ENCODE measurements around the gene COL7A1.
"Not testable (repeated sequence)": the region's sequence is repeated elsewhere in the genome, so short reads cannot be mapped to it uniquely, and the experiment has no call there.

Gene COL7A1

DNA sequence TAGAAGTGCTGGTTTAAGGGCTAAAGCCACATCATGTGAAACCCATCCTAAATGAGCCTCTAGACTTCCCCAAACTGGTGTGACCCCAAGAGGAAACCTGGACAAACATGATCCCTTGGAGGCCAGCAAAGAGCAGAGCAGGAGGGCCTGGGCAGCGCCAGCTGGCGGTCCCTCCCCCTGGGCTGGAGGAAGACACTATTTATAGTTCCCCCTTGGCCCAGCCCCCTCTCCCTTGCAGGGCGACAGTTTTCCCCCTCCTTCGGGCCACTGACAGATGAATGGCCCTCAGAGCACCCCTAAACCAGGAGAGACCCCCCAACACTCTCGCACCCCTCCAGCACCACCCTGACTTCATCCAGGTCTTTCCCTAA is 34.5 kb downstream of the COL7A1 start:
- no peak for DNase-seq

DNA sequence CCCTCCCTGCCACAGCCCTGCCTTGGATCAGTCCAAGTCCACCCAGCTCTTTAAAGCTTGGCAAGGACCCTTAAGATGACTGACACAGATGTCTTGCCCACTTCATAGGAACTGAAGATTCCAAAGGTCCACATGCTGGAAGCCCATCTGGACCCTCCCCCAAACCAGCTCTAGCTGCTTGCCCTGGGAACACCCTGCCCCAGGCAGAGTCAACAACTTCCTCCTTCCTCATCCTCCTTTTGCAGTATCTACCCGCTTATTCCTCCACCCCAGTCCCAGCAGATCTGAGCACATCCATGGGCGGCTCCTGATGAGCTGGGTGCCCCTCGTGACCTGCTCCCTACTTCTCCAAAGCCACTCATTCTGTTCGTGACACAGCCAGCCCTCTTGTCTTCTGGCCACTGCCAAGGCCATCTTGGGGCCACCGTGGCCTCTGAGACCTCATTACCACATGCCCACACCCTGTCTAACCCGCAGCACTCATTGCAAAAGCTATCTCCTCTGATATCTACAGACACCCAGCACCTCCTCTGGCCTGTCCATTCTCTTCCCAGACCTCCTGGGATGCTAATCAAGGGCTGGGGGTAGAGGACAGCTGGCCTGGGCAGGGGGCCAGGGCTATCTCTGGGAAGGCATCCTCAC is 36.5 kb downstream of the COL7A1 start:
- no peak for DNase-seq

DNA sequence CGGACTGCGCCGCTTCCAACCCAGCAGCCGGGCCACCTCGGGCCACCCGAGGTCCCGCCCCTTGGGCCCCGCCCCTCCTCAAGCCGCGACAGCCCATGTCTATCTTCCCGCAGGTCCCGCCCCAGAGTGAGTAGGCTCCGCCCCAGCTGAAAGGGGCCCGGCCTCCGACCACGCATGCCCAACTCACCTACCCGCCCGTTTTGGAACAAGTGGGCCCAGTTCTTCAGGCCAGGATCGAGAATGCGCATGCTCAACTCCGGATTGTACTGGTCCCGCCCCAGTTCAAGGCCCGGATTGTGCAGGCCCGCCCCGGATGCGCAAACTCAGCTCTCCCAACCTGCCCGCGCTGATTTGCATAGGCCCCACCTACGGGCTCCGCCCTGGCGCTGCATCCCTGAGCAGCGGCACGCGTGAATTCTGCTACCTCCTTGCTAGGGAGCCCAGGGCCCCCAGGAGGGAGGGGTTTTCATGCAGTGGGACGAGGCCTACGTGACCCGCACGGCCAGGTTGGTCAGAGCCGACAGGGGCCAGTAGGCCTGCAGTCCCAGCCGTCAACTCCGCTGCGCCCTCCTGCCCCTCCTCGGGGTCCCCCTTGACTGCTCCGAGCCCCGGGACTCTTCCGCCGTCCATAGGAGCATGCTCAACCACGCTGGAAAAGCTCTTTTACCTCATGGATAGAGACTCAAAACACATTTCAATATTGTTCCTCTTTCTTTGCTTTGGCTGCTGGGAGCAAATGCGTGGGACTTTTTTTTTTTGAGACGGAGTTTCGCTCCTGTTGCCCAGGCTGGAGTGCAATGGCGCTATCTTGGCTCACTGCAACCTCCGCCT is 38.1 kb downstream of the COL7A1 start, which contains the start of gene PFKFB4:
Gene PFKFB4, minus strand, starts transcription at position 8 of the 831 bp plus-strand sequence. CDS start 26 bp downstream, outside the sequence.
- DNase-seq, result peak; percentile 91

DNA sequence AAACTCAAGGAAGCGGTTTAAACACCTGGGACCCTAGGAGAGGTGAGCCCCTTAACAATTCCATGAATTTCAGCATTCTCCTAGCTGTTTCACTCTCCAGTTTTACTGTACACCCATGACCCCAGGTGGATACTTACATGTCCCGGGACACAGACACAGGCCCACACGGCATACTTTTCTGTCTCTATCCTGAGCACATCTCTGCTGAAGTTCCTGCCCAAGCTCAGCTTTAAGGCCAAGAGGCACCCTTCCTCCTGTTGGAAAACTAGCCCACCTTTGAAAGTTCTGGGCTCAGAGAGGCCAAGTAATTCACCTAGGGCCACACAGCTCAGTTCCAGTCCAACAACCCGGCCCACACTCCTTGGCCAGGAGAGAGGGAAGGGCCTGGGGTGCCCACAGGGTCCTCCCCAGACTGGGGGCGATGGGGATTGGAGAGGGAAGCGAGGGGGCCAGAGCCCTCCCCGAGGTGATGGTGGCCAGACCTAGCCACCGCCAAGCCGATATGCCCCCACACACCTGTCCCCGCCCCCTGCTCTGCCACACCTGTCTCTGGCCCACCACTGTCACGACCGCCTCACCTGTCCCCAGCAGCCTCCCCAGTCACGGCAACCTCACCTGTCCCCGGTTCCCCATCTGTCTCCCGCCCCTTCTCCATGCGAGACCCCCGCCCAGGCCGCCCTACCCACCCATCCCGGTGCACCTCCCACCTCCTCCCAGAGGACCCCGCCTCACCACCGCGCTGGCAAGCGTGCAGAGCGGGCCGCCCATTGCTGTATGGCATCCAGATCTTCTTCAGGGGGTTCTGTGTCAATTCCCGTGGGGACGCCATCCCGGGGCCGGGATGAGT is 39.0 kb downstream of the COL7A1 start:
- DNase-seq, result no peak

DNA sequence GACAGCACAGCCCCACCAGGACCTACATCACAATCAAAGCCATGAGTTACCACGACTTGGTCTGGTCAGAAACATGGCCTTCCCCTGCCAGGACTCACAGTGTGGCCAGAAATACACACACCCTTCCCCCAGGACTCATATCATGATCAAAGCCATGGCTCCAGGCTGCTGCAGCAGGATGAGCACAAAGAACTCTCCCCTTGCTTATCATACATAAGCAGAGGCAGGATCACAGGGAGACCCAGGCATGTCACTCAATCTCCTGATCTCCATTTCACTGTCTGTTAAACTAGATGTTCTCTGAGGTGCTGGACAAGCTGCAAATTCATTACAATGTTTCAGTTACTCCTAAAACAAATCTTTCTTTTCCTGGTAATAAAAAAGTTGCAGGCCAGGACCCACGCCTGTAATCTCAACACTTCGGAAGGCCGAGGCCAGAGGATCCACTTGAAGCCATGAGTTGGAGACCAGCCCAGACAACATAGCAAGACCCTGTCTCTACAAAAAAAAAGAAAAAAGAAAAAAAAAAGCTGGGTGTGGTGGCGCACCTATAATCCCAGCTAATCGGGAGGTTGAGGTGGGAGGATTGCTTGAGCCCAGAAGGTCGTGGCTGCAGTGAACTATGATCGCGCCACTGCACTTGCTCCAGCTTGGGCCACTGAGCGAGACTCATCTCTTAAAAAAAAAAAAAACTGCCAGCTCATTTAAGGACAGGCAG is 39.7 kb downstream of the COL7A1 start:
- DNase-seq, result no peak

DNA sequence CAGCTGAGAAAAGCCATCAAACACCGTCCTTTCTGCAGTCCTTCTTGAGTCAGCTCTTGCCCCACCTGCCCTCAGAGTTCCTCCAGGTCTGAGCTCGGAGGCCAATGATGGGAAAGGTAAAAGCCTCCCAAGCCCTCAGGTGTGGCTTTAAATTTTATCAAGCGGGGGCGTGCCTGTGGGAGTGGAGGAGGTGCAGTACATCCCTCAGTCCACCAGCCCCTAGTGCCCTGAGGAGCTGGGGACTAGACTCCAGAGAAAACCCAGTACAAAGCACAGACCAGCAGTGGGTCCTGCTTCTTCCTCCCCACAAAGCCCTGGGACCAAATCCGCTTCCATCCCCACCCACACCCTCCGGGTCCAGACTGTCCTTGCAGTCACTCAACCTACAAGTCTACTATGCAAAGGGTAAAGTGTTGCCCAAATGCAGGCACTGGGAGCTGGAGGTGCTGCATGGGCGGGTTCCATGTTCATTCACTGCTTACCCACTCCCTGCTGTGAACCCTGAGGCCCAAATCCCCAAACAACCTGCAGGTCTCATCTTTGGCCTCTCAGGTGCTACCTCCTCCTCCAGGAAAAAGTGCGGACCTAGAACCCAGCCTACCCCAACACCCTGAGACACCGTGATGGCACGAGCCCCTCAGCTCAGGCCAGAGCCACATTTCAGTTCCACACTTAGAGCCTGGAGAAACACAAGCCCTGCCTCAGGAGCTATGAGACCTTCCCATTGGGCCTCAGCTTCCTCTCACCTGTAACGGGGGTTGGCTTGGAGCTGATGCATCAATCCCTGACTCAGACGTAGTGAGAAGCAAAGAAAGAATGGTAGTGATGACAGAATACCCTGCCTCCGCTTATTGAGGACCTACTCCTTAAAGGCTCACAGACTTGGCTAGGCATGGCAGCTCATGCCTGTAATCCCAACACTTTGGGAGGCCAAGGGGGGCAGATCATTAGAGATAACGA is 41.0 kb downstream of the COL7A1 start:
- DNase-seq, result no peak

DNA sequence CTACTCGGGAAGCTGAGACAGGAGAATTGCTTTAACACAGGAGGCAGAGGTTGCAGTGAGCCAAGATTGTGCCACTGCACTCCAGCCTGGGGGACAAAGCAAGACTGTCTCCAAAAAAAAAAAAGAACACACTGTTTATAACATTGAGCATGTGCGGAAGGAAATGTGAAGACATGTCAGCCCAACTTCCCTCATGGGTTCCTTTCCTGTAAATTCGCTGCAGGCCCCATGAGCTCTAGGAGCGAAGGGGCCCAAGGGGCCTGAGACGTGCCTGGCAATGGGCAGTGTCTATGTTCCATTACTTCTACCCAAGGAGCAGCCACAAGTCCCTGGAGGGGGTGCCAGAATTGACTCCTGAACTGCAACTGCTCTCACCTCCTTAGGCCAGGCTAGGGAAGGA is 41.8 kb downstream of the COL7A1 start:
- DNase-seq, result no peak

DNA sequence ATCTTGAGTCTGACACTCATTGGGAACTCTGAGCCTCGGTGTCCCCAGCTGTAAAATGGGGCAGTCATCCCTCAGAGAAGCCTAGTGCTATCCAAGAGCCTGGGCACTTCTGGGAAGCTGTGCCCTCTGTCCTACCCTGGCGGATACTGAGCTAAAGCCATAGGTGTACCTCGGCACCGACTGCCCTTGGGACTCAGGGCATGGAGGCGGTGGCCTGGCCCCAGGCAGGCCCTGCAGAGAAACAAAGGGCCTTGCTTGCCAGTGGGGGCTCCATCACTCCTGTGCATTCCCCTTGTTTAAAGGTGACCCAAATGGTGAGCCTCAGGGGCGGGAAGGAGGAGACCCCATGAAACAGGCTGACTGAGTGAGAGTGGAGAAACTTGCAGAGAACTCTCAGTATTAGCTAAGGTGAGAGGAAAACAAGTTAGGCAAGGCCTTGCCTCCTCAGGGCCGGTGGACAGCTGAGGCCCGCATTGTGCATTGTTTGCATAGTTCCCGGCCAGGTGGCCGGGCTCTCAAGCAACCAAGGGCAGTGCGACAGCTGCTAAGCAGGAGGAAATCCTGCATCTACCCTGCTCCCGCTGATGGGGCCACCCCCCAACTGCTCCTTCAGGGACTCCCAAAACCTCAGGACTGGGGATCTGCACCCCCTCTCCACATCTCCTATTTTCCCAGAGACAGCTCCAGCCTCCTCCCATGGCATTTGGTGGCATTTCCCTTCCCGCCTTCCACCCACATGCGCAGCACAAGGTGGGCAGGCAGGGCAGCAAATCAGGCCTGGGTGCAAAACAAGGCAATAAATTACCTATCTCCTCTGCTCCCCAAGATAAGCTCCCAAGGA is 42.8 kb downstream of the COL7A1 start:
- no peak for DNase-seq

DNA sequence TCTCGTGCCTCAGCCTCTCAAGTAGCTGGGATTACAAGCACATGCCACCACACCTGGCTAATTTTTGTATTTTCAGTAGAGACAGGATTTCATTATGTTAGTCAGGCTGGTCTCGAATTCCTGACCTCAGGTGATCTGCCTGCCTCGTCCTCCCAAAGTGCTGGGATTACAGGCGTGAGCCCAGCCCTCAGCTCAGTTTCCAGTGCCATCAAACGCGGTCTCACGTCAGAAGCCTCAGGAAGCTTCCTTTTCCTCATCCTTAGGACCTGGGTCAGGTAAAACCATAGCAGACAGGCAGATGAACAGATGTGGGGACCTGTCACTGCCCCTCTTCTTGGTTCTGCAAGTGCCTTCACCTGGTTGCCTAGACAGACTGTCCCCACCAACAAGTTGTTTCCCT is 43.5 kb downstream of the COL7A1 start:
- DNase-seq, result not testable (repeated sequence)

DNA sequence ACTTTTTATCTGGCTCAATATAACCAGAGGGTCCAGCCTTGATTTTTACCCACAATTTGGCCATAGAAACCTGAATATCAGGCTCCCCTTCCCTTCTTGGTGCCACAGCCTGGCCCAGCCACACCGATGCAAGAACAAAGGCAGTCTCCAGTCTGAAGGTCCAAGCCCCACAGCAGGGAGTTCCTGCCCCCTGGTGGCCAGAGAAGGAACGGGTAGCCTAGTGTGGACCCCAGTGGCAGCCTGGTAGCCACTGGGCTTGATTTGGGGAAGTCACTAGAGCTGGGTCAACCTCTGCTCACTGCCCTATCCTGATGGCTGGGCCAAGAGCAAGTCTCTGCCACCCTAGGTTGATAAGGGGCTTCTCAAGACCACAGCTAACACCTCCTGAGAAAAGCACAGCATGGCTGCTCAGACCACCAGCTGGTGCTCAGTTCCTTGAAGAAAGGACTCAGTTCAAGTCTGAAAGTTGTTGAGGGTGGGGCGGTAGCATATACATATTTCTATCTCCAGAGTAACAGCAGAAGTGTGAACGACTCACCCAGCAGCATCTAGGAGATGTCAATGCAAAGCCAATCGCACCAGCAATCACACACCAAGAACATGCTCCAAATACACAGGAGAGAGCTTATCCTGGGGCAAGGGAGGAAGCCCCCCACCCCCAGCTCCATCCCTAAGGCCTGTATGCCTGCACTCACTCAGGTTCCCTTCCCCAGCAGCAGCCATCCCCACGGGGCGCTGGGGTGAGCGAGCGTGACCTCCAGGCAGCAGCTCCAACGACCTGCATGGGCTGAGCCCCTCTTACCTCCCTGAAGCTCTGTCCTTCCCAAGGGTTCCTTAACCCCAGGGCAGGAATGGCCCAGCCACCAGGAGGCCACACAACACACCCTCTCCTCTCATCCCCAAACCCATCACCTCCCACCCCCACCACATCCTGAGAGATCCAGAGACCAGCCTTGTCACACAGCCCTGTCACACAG is 46.1 kb downstream of the COL7A1 start:
- no peak for DNase-seq

DNA sequence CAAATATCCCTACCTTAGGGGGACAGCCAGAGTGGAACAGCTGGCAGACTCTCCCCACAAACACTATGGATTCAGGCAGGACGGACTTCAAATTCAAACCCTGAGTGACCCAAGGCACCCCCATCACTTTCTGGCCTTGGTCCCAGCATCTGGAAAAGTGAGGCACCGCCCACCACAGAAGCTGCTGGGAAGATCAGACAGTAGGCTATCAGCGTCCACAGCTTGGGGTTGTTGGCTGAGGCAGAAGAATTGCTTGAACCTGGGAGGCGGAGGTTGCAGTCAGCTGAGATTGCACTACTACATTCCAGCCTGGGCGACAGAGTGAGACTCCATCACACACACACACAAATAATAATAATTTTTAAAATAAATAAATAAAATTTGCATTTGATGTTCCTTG is 47.0 kb downstream of the COL7A1 start:
- no peak for DNase-seq

DNA sequence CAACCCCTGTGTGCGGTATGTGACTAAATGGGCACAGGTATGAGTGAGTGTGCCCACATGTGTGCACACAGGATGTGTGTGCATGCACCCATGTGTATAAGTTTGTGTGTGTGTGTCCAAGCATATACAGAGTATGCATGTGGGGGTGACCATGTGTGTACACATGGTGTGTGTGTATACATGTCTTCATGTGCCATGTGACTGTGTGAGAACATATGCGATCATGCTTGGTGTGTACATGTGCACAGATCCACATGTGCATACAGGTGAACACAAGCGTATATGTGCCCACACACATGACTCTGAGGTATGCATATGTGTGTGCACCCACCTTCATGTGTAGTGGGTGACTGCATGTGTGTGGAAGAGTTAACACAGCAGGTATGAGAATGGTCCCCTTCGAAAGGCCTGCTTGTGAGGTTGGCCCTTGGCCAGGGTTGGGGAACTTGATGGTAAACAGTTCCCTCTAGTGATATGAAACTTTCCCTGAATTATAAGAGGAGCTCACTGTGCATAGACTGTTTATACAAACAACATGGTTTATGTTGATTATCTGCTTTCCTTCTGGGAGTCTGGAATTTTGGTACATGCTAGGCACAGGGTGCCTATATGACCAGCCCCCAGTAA is 48.8 kb downstream of the COL7A1 start:
- DNase-seq, result no peak

DNA sequence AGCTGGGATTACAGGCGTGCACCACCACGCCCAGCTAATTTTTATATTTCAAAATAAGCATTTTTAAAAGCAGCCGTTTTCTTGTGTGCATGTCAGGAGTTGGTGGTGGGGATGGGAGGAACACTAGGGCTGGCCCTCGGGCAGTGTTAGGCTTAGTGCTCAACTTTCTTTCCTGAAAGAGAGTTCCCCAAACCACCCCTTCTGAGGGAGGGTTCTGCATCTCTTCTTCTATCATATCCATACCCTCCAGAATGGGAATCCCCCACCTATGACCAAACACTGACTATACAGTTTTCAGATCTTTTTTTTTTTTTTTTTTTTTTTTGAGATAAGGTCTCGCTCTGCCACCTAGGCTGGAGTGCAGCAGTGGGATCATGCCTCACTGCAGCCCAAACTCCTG is 51.0 kb downstream of the COL7A1 start:
- no peak for DNase-seq

DNA sequence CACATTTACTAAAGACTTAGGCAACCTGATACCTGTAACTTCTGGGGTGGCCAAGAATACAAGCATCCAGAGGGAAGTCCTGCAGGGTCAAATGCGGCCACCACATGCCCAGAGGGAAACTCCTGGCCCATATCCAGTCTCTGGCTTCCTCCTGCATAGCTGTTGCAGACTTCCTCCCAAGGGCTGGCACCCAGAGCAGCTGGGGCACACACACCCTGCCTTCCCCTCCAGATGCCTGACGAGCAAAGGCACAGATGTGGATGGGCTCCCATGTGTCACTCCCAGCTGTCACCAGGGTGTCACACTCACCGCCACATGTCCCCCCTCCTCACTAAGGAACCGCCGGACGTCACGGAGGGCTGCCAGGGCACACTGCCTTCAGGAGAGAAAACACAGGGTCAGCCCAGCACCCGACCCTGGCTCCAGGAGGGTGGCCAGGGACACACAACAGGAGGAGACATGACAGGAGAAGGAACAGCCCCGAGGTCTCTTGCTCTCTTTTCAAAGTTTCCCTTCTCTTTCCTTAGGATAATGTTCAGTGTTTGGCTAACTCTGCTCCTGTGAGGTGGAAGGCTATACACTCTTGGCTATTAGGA is 51.8 kb downstream of the COL7A1 start:
- no peak for DNase-seq

DNA sequence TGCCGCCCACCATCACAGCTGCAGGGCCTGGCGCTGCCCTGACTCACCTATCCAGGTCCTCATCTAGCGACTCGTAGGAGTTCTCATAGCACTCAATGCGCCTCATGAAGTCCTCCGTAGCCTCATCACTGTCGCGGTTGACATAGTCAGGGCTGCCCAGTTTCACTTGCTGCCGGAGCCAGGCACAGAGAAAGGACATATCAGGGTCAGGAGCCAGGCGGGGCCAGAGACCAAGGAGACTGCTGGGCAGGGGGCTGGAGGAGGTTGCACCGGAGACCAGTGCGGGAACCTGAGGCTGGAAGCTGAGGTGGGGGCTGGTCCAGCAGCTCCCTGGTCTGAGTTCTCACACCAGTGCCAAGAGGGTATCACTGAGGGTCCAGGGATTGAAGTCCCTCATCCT is 56.7 kb downstream of the COL7A1 start:
- no peak for DNase-seq

DNA sequence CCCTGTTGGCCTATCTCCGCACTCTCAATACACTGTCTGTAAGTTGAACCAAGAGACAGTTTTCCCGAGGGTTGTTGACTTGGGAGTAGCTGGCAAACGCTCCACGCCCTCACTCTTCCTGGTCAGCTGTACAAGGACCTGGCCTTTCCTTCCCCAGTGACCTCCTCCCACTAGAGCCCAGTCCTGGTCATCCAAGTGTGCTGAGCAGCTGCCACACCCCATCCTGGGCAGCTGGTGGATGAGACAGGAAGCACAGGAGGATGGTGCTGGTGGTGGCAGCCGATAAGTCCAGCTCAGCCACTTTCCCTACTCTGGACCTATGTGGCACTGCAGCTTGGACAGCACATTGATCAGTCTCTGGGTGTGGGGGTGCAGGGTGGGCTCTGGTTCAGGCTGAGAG is 58.3 kb downstream of the COL7A1 start:
- no peak for DNase-seq

DNA sequence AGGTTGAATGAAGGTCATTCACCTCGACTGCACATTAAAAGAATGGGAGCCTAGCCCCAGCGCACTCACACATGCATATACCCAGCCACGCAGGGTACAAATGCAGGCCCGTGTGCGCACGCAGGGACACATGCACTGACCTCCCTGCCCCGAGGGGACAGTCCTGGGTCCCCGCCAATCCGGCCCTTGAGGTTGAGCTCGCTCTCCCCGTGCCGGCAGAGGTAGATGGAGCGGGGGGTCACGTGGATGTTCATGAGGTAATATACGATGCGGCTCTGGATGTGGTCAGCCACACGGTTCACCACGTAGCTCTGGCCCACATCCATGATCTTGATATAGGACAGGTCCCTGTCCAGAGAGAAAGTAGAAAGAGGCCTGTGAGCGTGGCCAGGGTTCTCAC is 59.0 kb downstream of the COL7A1 start:
- DNase-seq, result no peak

DNA sequence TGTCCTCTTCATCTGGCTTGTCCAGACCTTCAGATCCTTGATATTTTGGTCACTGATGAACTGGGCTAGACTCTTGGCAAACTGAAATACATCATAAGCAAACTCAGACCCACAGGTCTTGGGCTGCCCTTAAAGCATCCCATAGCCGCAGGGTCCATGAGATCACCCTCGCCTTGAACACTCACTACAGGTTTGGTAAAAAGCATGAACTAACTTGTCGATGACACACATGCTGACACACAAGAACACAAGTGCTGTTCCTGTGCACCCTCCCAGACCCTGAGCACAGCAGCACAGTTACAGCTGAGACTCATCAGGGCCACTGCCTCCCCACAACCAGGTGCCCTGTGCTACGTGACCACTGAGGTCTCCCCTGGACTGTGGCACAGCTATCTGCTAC is 59.6 kb downstream of the COL7A1 start:
- DNase-seq, result no peak

DNA sequence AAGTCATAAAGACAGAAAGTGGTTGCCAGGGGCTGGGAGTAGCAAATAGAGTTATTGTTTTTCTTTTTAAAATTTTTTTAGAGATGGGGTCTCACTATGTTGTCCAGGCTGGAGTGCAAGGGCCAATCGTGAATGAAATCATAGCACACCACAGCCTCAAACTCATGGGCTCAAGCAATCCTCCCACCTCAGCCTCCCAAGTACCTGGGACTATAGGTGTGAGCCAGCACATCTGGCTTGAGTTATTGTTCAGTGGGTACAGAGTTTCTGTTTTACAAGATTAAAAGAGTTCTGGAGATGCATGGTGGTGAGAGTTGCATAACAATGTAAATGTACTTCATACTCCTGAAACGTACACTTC is 62.2 kb downstream of the COL7A1 start:
- DNase-seq, result no peak

All from NCI-H2081 treated with DMSO at 0.1 percent for 48 hours (cell line).